Caco-2 (cell line): ENCODE data around the gene PTPRS. TPM values are rescaled to one million over a fixed set of nuclear protein-coding genes. Genes with fewer than 3 reads are reported as not detected.
"Not testable (repeated sequence)": the region's sequence is repeated elsewhere in the genome, so short reads cannot be mapped to it uniquely, and the experiment has no call there.

ENCODE experiments used
- BruUV-seq: library from RNA; stranded (reverse); fragments of 400-500 nt; replicated peaks from 2 replicates; lab custom pipeline; 2021; lab: Mats Ljungman, UMichigan
- CTCF ChIA-PET: fragments of 300-600 bp; sonication (Branson Sonifier 250); formaldehyde crosslinking; loops from one replicate; lab custom pipeline; 2022; ENCODE audit warnings: antibody characterized with exemption; lab: Charles Lee
- POLR2A ChIA-PET: fragments of 300-600 bp; sonication (Branson Sonifier 250); formaldehyde crosslinking; loops from one replicate; lab custom pipeline; 2022; ENCODE audit warnings: antibody characterized with exemption; lab: Charles Lee
- DNase-seq, 2 experiments: peaks; one replicate each; pipeline versions ENCODE4 v3.0.0 to v3.0.0-alpha.2; 2020 to 2022
- H3K27me3 ChIP-seq: replicated peaks from 2 replicates; pipeline ENCODE4 v1.6.0; 2011; ENCODE audit warnings: low read length; ENCODE audit not compliant: control insufficient read depth, insufficient read depth
- H3K36me3 ChIP-seq: 2 replicates; pipeline ENCODE4 v1.5.1; 2011; ENCODE audit warnings: low read length; ENCODE audit not compliant: control insufficient read depth, insufficient read depth
- H3K4me1 ChIP-seq: fragments of 250-450 bp; sonication (Bioruptor Pico); 2 replicates; pipeline ENCODE4 v1.5.1; 2020; ENCODE audit warnings: mild to moderate bottlenecking
- H3K4me3 ChIP-seq: 2 replicates; pipeline ENCODE4 v1.5.1; 2011; ENCODE audit warnings: low read depth, mild to moderate bottlenecking, control low read depth, low read length
- H3K9me3 ChIP-seq: fragments of 250-450 bp; sonication (Bioruptor Pico); 2 replicates; pipeline ENCODE4 v1.5.1; 2020; ENCODE audit warnings: mild to moderate bottlenecking, moderate library complexity
- H3K27ac Mint-ChIP-seq: one replicate; pipeline ENCODE4 v1.8.0; 2022; ENCODE audit warnings: mixed read lengths; ENCODE audit not compliant: unreplicated experiment
- H3K27me3 Mint-ChIP-seq: one replicate; pipeline ENCODE4 v1.8.0; 2022; ENCODE audit warnings: mixed read lengths; ENCODE audit not compliant: insufficient read depth, unreplicated experiment
- H3K36me3 Mint-ChIP-seq: one replicate; pipeline ENCODE4 v1.8.0; 2022; ENCODE audit warnings: mild to moderate bottlenecking, mixed read lengths; ENCODE audit not compliant: insufficient read depth, unreplicated experiment
- H3K4me1 Mint-ChIP-seq: one replicate; pipeline ENCODE4 v1.8.0; 2022; ENCODE audit warnings: low read depth, mixed read lengths; ENCODE audit not compliant: unreplicated experiment
- H3K4me3 Mint-ChIP-seq: one replicate; pipeline ENCODE4 v1.8.0; 2022; ENCODE audit warnings: mild to moderate bottlenecking, moderate library complexity, mixed read lengths; ENCODE audit not compliant: unreplicated experiment
- H3K9me3 Mint-ChIP-seq: one replicate; pipeline ENCODE4 v1.8.0; 2022; ENCODE audit warnings: mixed read lengths; ENCODE audit not compliant: unreplicated experiment
- intact Hi-C: fragments of 100-400 bp; cut with micrococcal nuclease; formaldehyde crosslinking; loops from one replicate; pipeline ENCODE4 v1.10.0; 2022; ENCODE audit not compliant: unreplicated experiment
- total RNA-seq: library from RNA; stranded (reverse); gene quantifications from 2 replicates; pipeline ENCODE4 v1.2.3, GENCODE V29; 2022
- TF ChIP-seq, protein P1 (sequence below), 2 experiments: fragments of 200-600 bp in 1 of 2; IDR thresholded peaks; 1 replicate in 1 of 2; 2 replicates in 1 of 2; pipeline versions ENCODE4 v1.5.1 to v1.8.0; 2011 to 2022; ENCODE audit warnings: antibody characterized with exemption in 1 of 2, control low read depth in 1 of 2, inconsistent platforms in 1 of 2, low read depth in 1 of 2, low read length in 1 of 2, mild to moderate bottlenecking in 1 of 2, moderate library complexity in 1 of 2; ENCODE audit not compliant: insufficient read depth in 1 of 2, severe bottlenecking in 1 of 2, unreplicated experiment in 1 of 2

Gene PTPRS
- total RNA-seq, 1 experiment from 2014 or later, result 65.6 TPM

DNA sequence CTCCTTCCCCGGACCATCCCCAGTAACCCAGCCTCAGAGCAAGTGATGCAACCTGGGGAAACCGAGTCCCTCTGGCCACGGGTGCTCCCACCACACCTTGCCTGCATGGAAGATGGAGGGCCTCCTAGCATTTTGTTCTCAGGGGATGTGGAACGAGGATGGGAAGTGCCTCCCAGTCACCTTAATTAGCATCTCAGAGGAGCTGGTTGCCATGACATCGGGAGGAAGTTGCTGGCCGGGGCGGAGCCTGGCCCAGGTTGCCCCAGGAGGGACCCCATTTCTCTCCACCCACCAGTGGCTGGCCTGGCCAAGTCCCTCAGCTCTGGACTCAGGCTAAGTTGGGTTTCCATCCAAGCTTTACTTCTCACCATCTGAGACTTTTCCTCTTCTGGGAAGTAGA, 24.1 kb upstream of the PTPRS start:
- Mint-ChIP-seq H3K36me3 (peaks cover 5% of the 10 kb centered on the region), H3K27me3 (no peaks in the 10 kb centered on the region), H3K4me3 (no peak overlapping the region), H3K9me3 (no peaks in the 10 kb centered on the region), H3K27ac (no peak overlapping the region), H3K4me1 (no peaks in the 10 kb centered on the region)
- H3K4me1 ChIP-seq, result no peaks in the 10 kb centered on the region
- BruUV-seq, result no TSS peak
- ChIA-PET CTCF (interaction anchor here (0.5 kb wide), 1 partner anchor 167 kb away, joined by 3 read pairs; no protein-coding TSS in a partner anchor), POLR2A (no interaction called here)
- no peak overlapping the region for H3K4me3 ChIP-seq
- no peaks in the 10 kb centered on the region for H3K36me3 ChIP-seq
- TF ChIP-seq, protein P1, sequence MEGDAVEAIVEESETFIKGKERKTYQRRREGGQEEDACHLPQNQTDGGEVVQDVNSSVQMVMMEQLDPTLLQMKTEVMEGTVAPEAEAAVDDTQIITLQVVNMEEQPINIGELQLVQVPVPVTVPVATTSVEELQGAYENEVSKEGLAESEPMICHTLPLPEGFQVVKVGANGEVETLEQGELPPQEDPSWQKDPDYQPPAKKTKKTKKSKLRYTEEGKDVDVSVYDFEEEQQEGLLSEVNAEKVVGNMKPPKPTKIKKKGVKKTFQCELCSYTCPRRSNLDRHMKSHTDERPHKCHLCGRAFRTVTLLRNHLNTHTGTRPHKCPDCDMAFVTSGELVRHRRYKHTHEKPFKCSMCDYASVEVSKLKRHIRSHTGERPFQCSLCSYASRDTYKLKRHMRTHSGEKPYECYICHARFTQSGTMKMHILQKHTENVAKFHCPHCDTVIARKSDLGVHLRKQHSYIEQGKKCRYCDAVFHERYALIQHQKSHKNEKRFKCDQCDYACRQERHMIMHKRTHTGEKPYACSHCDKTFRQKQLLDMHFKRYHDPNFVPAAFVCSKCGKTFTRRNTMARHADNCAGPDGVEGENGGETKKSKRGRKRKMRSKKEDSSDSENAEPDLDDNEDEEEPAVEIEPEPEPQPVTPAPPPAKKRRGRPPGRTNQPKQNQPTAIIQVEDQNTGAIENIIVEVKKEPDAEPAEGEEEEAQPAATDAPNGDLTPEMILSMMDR (IDR thresholded peaks at IDR 0.05; ENCODE audit: insufficient read depth in 1 of 2, low read depth in 1 of 2, low read length in 1 of 2, severe bottlenecking in 1 of 2, unreplicated experiment in 1 of 2), result no peak
- H3K9me3 ChIP-seq, result no peaks in the 10 kb centered on the region
- H3K27me3 ChIP-seq, result no peaks in the 10 kb centered on the region
- intact Hi-C loops, result no loop called here
- DNase-seq, result no peak

- H3K36me3 ChIP-seq, H3K9me3 Mint-ChIP-seq, CTCF ChIA-PET, H3K4me3 Mint-ChIP-seq, H3K4me1 ChIP-seq, intact Hi-C loops, H3K36me3 Mint-ChIP-seq, BruUV-seq, H3K4me1 Mint-ChIP-seq, H3K9me3 ChIP-seq, H3K27ac Mint-ChIP-seq, H3K27me3 Mint-ChIP-seq, H3K27me3 ChIP-seq, DNase-seq, H3K4me3 ChIP-seq, POLR2A ChIA-PET: not testable (repeated sequence)
Observed at GRCh38 chr19:5361839-5362238, 21.2 kb upstream of the PTPRS start.

- POLR2A ChIA-PET, result no interaction called here
- intact Hi-C loops, result no loop called here
- H3K4me3 ChIP-seq, result no peak overlapping the region
- H3K27me3 ChIP-seq, result no peaks in the 10 kb centered on the region
- TF ChIP-seq, protein P1 (IDR thresholded peaks at IDR 0.05; ENCODE audit: insufficient read depth in 1 of 2, low read depth in 1 of 2, low read length in 1 of 2, severe bottlenecking in 1 of 2, unreplicated experiment in 1 of 2), result no peak
- Mint-ChIP-seq H3K4me3 (no peak overlapping the region), H3K9me3 (no peaks in the 10 kb centered on the region), H3K27me3 (no peaks in the 10 kb centered on the region), H3K36me3 (peaks cover 5% of the 10 kb centered on the region), H3K4me1 (no peaks in the 10 kb centered on the region), H3K27ac (no peak overlapping the region)
- DNase-seq, result no peak
- no TSS peak for BruUV-seq
- no peaks in the 10 kb centered on the region for H3K36me3 ChIP-seq
- CTCF ChIA-PET, result no interaction called here
- no peaks in the 10 kb centered on the region for H3K9me3 ChIP-seq
- H3K4me1 ChIP-seq, result no peaks in the 10 kb centered on the region
Observed at GRCh38 chr19:5361407-5361806, 20.8 kb upstream of the PTPRS start.
